Measurements from ENCODE around the gene SYNGR1. TPM values are rescaled to one million over a fixed set of nuclear protein-coding genes. Genes with fewer than 3 reads are reported as not detected.
A peak's percentile ranks its signal among the peaks of the same experiment; 100 is the strongest.

Gene SYNGR1
- total RNA-seq, 1 experiment from 2014 or later: 2.7 TPM

DNA sequence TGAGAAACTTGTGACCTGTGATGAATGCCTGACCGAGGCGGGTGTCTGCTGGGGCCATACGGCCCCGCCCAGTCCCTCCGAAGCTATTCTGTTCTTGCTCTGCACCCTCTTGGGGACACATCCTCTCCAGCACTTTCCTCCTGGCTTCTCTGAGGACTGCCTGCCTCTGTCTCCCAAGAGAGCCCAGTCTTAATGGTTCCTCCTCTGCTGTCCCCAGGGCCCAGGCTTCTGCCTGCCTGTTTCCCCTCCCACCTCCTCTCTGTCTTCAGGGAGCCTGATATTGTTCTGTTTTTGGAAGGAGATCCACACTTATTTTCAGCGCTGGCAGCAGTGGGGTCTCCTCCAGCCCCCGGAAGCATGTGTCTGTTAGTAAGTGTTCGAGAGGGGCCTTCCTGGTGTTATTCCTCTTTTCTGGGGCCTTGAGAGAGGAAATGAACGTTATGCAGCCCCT lies 18.7 kb downstream of the SYNGR1 start:
- no peak for DNase-seq (ENCODE audit: low read depth)

DNA sequence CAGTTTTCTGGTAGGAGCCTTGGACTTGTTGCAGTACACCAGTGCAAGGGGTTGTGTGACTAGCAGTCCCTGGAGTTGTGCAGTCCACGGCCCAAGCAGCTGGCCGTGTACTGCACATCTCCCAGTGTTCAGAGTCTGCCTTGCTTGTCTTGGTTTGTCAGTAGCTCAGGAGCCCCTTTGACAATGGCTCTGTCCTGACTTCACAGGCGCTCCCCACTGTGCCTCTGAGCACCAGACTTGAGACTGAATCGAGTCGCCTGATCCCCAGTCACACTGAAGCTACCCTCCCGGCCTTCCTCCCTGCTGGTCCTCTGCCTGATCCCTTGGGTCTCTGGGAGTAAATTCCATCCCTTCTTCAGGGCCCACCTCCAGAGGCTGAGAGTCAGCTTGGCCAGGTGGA lies 19.4 kb downstream of the SYNGR1 start:
- DNase-seq (ENCODE audit: low read depth): no peak

DNA sequence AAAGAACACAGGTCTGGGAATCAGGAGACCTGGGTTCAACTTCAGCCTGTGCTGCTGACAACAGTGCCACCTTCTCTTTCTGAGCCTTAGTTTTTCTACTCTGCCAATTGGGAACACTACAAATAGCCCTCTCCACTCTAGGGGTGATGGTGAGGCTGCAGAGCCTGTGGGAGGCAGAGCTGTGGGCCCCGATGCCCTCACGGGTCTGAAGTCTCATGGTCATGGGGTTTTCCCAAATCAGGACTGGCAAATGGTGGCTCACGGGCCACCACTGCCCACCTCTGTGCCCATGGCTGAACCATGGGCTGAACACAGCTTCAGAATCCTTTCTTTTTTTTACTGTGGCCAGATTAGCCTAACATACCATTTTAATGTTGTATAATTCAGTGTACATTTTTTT lies 19.8 kb downstream of the SYNGR1 start:
- DNase-seq (ENCODE audit: low read depth): no peak

DNA sequence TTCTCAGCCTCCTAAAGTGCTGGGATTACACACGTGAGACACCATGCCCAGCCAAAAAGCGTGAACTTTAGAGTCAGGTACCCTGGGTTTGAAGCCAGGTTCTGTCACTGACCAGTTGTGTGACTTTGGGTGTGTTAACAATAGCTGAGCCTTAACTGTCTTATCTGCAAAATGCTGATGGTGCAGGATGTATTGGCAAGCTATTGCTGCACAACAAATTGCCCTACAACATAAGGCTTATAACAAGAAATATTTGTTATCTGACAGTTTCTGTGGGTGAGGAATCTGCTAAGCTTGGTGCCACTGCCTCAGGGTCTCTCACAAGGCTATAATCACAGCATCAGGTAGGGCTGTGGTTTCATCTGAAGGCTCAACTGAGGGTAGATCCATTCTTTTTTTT lies 21.9 kb downstream of the SYNGR1 start:
- DNase-seq (ENCODE audit: low read depth): no peak

DNA sequence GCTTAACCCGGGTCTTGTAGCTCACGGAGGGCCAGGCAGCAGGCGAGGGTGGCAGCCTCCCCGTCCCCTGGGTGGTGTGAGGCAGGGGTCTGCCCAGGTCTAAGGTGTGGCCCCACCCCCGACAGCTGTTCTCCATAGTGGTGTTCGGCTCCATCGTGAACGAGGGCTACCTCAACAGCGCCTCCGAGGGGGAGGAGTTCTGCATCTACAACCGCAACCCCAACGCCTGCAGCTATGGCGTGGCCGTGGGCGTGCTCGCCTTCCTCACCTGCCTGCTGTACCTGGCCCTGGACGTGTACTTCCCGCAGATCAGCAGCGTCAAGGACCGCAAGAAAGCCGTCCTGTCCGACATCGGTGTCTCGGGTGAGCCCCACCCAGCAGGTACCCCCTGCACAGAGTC lies 24.4 kb downstream of the SYNGR1 start:
- DNase-seq (ENCODE audit: low read depth): no peak

DNA sequence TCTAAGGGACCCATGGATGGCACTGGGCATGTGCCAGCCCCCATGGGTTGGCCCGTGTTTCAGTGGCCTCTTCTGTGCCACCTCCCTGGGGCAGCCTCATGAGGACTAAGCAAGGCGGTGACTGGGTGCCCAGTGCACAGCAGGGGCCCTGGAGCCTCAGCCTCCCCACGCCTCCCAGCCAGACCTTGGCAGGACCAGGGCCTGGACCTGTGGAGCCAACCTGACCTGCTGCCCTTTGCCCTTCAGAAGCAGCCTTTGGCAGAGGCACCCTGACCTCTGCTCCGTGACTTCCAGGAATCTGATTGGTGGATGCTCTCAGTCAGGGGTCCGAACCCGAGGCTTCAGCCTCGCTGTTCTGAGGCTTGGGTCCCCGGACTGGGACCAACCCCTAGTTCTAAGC lies 25.0 kb downstream of the SYNGR1 start:
- no peak for DNase-seq (ENCODE audit: low read depth)

DNA sequence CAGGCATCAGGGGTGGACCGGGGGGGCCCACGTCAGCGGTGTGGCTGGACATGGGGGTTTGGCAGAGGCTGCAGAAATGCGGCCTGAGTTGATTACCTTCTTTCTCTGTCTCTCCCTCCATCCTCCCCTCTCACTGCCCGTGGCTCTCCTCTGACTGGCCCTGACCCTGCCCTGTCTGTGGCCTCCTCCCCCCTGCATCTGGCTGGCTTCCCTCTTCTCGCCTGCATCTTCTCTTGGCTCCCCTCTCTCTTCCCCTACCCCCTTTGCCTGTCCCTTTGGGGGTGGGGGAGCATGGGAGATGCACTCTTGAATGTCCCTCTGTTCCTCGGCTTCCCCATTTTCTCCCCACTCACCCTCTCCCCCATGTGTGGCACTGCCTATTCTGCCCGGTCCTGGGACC lies 25.9 kb downstream of the SYNGR1 start:
- no peak for DNase-seq (ENCODE audit: low read depth)

DNA sequence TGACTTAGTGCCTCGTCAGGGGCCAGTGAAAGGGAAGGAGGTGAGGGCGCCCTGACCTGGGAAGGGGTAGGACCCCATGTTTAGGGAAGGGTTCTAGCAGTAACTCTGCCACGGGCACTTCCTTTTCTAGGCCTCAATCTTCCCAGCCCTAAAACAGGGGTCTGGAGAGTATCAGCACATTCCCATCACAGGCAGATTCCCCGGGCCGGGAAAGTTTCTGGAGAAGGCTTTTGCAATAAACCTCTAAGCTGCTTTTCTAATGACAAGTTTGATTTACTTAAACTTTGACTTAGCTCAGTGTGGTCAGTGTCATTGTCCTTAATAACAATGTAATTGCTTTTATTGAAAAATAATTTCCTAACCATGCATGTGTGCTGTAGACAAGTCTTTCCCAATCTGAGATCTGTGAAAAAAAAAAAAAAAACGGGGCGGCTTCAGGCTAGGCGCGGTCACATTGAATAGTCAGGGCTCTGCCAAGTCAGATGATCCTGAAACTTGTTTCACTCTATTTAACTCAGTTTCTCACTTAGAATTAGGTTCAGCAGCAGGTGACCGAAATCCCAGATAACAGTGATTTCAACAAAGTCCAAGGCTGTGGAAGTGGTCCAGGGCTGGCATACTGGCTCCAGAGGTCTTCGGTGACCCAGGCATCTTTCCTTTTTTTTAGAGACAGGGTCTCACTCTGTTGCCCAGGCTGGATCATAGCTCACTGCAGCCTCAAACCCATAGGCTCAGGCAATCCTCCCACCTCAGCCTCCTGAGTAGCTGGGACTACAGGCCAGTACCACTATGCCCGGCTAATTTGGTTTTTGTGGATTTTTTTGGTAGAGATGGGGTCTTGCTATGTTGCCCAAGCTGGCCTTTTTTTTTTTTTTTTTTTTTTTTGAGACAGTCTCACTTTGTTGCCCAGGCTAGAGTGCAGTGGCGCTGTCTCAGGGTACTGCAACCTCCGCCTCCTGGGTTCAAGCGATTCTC lies 30.3 kb downstream of the SYNGR1 start:
- DNase-seq (ENCODE audit: low read depth): no peak

DNA sequence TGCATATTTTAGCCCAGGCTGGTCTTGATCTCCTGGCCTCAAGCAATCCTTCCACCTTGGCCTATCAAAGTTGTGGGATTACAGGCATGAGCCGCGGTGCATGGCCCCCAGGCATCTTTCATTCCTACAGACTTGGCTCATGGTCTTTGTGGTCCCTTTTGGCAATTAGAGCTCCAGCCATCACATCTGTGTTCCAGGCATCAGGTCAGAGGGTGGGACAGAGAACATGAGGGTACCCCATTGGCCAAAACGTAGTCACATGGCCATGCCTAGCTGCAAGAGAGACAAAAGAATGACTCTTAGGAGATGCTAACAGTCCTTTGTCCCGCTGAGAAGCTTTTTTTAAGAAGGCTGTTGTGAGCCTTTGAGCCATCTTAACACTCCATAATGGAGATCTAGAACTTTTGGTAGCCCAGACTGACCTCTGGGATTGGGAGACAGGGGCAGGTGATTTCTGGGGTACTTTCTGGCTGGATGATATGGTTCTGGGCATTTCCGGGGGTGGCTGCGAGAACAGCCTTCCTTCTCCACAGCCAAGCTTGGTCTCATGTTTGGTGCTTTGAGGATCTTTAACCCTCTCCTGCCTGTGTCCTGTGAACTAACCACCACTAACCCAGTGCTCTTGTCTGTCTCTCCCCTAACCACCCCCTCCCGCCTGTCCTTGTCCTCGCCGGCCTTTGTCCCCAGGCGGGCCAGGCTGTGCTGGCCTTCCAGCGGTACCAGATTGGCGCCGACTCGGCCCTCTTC lies 31.4 kb downstream of the SYNGR1 start:
- no peak for DNase-seq (ENCODE audit: low read depth)

DNA sequence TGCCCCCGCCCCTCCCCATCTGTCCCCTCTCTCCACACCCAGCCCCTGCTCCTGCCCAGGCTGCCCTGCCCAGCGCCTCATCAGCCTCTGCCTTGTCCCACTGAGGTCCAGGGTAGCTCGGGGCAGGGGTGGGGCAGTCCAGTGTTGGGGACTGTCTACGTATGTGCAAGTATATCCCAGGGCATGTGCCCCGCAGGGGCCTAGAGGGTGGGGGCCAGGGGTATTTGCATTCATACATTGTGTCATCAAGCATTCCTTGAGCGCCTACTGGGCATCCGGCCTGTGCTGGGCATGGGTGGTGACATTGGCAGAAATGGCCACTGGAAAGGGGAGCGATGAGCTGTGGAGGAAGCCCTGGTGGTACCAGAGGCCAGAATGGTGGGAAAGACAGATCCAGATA lies 32.1 kb downstream of the SYNGR1 start:
- no peak for DNase-seq (ENCODE audit: low read depth)

DNA sequence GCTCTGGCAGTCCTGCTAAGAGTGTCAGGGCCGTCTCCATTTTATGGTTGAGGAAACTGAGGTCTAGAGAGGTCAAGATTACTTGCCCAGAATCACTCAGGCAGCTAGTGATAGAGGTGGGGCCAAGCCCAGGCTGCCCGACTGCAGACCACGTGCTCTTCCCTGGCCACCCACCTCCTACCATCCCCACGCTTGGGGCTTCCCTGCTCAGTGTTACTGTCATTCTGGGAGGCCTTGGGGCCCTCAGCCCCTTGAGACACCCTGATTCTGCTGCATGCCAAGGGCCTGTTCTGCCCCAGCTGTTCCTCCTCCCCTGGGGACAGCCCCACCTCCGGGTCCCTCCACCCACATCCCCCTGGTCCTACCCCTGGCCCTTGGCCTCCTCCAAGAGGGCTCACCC lies 32.6 kb downstream of the SYNGR1 start:
- DNase-seq (ENCODE audit: low read depth): no peak

DNA sequence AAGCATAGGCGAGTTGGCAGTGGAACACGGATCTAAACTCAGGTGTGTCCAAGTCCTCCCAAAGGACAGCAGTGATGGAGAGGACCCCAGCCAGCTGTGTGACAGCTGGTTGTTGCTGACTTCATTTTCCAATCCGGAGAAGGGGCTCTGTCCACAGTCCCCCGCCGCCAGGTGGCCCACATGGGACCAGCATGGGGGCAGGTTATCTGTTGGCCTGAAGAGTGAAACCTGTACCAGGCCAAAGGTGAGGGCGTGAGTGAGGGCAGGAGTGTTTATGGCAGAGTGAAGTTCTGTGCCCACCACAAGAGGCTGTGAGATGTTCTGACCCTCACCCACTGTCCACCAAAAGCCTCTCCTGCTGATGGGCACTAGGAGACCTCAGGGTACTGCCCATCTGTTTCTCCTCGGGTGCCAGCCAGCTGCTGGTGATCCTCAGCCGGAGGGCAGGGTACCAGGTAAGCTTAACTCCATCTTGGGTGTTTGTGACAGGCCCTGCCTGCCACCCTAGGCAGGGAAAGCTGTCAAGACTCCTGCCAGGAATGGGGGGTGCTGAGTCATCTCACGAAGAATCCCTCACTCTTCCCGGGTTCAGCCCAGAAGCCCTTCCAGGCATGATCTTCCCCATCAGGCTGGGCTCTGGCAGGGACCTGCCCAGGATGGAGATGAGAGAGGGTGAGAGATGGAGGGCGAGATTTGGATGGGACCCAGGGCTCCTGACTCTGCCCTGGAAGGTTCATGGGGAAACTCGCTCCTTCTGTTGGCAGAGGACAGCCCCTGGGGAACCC lies 34.2 kb downstream of the SYNGR1 start:
- DNase-seq (ENCODE audit: low read depth): peak; percentile 26

DNA sequence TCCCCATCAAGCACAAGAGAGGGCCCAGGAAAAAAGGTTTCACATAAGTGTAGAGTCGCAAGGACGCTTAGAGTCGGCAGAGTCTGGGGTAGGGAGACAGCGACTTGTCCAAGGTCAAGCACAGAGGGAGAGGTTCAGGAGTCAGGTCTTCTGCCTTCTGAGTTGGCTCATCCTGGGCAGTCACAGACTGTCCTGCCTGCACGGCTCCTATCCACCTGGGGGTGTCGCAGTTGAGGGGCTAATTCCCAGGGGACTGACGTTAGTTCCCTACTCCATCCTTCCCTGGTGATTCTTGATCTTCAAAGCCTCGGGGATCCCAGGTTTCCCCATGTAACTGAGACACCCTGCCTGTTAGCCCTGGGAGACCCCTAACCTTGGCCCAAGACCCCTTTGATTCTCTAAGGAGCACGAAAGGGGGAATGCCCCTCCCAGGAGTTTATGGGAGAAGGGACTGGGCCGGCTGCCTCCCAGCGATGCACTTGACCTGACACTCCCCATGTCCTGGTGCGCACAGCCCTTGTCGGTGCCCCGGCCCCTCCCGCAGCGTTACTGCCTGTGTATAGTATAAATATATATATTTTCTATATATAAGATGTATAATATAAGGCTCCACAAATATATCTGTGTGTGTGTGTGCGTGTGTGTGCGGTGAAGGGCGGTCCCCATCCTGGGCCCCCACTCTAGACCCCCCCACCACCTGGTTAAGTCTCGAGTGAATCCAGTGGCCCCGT lies 35.1 kb downstream of the SYNGR1 start:
- DNase-seq (ENCODE audit: low read depth): peak; percentile 30

DNA sequence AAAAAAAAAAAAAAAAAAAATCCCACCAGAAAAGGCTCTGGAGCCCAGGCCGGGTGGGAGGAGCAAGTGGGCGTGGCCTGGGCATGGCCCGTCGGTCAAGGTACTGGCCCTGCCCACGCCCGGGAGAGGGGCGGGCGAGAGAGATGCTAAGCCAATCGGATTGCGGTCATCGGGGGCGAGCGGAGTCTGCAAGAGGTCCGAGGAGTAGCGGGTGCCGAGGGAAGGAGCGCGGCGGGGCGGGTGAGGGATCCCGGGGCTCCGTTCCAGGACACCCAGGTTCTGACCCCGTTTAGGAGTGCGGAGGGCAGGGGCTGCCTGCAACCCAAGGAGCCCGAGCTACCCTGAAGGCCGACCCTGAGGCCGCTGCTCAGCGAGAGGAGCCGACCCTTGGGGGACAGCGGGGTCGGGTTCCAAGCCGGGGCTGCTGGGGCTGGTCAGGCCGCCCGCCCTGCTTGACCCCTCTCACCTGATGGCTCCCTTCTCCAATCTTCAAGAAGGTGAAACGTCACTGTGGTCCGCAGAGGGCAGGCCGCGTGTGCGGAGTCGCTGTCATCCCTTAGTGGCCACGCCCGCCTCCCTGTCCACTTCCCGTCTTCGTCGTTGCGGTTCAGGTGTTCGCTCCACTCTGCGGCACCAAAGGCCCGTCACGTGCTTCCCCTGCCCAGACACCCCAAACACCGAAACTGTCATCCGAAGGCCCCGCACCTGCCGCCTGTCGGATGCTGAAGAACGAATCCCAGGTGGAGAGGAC lies 38.6 kb downstream of the SYNGR1 start:
- DNase-seq (ENCODE audit: low read depth): peak; percentile 94

DNA sequence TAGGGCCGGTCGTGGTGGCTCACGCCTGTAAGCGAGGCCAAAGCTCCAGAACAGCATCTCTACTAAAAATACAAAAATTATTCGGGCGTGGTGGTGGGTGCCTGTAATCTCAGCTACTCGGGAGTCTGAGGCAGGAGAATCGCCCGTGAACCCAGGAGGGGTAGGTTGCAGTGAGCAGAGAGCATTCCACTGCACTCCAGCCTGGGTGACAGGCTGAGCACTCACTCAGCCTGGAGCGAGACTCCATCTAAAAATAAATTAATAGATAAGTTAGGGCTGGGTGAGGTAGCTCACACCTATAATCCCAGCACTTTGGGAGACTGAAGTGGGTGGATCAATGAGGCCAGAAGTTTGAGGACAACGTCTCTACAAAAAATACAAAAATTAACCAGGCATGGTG lies 39.6 kb downstream of the SYNGR1 start:
- DNase-seq (ENCODE audit: low read depth): no peak

DNA sequence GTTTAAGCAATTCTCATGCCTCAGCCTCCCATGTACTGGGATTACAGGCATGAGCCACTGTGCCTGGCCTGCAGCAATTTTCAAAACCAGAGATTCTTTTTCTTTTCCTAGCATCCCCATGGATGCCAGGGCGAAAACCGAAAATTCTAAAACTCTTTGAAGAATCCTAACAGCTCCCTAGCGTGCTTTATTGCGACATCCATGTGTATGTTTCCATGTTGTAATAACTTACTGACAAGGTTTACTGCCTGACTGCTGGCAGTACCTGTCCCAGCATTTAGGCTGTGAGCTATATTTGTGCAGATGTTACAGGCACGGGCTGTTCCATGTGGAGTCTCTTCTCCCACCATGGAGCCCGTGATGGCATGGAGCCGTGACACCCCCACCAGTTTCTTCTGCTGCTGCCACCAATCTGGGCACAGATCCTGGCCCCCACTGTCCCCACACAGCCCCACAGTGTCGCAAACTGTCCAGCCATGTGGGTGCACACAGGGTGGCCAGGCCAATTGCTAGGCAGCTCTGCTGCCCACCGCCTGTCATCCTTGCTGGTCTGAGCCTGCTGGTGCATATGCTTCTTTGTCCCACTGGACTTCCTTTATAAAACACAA lies 42.7 kb downstream of the SYNGR1 start:
- DNase-seq (ENCODE audit: low read depth): no peak

DNA sequence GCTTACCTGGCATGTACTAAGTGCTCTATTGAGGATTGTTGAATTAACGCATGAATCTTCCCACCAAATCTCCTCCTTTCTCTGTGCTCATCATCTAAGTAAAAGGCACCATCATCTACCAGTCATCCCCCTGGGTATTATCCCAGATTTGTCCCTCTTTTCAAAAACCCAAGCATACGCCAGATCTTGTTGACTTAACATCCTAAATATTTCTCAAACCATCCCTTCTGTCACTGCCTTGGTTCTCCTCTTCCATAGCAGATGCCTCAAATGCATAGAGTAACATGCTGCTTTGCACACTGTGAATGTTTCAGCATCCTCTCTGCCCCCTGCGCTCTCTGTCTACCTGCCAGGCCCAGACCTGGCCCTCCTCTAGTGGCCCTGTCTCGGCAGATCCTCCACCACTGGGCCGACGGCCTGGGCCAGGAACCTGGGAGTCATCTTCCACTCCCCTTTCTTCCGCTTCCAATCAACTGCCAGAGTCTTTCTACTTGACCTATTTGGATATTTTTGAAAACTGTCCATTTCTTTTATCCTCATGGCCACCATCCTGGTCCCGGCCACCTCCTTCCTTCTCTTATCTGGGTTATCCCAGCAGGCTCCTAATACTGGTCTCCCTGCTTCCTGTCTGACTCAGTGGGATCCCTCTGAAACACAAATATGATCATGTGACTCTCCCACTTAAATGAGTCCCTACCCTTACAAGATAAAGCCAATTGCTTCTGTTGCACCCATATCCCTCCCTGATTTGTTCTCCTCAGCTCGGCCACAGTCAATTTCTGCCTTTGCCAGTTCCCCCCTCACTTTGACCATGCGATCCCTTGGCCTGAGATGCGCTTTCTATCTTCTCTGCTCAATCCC lies 46.4 kb downstream of the SYNGR1 start:
- peak; percentile 28 for DNase-seq (ENCODE audit: low read depth)

DNA sequence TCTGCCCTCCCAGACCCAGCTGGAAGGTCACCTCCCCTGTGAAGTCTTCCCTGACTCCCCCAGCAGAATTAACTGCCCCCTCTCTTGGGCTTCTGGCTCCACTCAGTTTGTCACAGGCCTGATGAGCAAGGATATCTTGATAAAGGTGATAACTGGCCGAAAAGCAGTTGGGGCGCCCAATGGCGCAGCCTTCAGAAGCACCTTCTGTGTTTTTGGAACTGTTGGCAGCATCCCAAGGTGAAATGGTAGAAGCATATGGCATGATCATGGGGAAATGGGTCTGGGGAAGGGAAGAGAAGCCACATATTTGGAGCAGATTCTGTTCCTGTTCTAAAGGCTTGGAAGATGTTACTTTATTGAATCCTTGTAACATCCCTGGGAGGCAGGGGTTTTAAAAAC lies 47.0 kb downstream of the SYNGR1 start:
- no peak for DNase-seq (ENCODE audit: low read depth)

DNA sequence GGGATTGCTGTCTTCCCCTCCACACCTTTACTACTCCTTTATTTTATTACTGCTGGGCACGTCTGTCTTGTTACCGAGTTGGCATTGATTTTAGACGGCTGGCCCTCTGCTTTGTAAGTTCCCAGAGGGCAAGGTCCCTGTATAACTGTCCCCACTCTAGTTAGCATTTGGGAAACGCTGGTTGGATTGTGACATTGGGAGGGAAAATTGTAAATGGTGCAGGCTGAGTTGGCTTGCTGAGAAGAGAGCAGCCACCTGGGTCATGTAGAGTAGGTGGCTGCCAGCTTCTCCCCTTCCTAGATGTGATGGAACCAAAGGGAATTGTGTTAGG lies 51.5 kb downstream of the SYNGR1 start:
- DNase-seq (ENCODE audit: low read depth): no peak
